Fibroblast of lung (primary cell): Measurements from ENCODE around the gene CNN2. TPM values are rescaled to one million over a fixed set of nuclear protein-coding genes. Genes with fewer than 3 reads are reported as not detected.

ENCODE experiments used
- DNase-seq, 2 donors: peaks; one replicate each; pipeline versions ENCODE4 v3.0.0 to v3.0.0-alpha.2; 2010; ENCODE audit warnings: low read depth in 2 of 2
- H2AFZ ChIP-seq: 2 replicates; pipeline ENCODE4 v1.5.1; 2012; ENCODE audit warnings: low read length, control low read depth, inconsistent platforms
- H3K27ac ChIP-seq: 2 replicates; pipeline ENCODE4 v1.5.1; 2011; ENCODE audit warnings: low read length, control low read depth; ENCODE audit not compliant: insufficient read depth
- H3K27me3 ChIP-seq: 2 replicates; pipeline ENCODE4 v1.5.1; 2011; ENCODE audit warnings: mild to moderate bottlenecking, low read length; ENCODE audit not compliant: control insufficient read depth, insufficient read depth
- H3K36me3 ChIP-seq: 2 replicates; pipeline ENCODE4 v1.5.1; 2011; ENCODE audit warnings: low read length; ENCODE audit not compliant: control insufficient read depth, insufficient read depth
- H3K4me1 ChIP-seq: 2 replicates; pipeline ENCODE4 v1.5.1; 2011; ENCODE audit warnings: low read length; ENCODE audit not compliant: control insufficient read depth, insufficient read depth; ENCODE audit errors: extremely low read depth
- H3K4me2 ChIP-seq: 2 replicates; pipeline ENCODE4 v1.5.1; 2011; ENCODE audit warnings: low read length, control low read depth; ENCODE audit not compliant: insufficient read depth; ENCODE audit errors: extremely low read depth
- H3K4me3 ChIP-seq, 4 experiments: fragments of 200-600 bp in 1 of 4; sonication (generic) in 1 of 4; replicated peaks in 1 of 4; 2 replicates each; pipeline ENCODE4 v1.5.1; 2011 to 2016; ENCODE audit warnings: low read length in 4 of 4, low read depth in 3 of 4, mild to moderate bottlenecking in 3 of 4, control low read depth in 2 of 4, inconsistent platforms in 1 of 4, mixed read lengths in 1 of 4; ENCODE audit not compliant: insufficient read depth in 1 of 4; ENCODE audit errors: control extremely low read depth in 1 of 4
- H3K79me2 ChIP-seq: 2 replicates; pipeline ENCODE4 v1.5.1; 2012; ENCODE audit warnings: mild to moderate bottlenecking, low read length, inconsistent platforms; ENCODE audit not compliant: control insufficient read depth, insufficient read depth
- H3K9ac ChIP-seq: 2 replicates; pipeline ENCODE4 v1.5.1; 2011; ENCODE audit warnings: mild to moderate bottlenecking, low read length, control low read depth; ENCODE audit not compliant: insufficient read depth
- H3K9me3 ChIP-seq: 2 replicates; pipeline ENCODE4 v1.5.1; 2012; ENCODE audit warnings: low read depth, low read length; ENCODE audit not compliant: control insufficient read depth, insufficient read depth
- H4K20me1 ChIP-seq: 2 replicates; pipeline ENCODE4 v1.5.1; 2011; ENCODE audit warnings: low read length; ENCODE audit not compliant: control insufficient read depth, insufficient read depth; ENCODE audit errors: extremely low read depth
- EZH2 ChIP-seq: IDR thresholded peaks from 2 replicates; pipeline ENCODE4 v1.5.1; 2012; ENCODE audit warnings: low read length, control low read depth, mild to moderate bottlenecking; ENCODE audit errors: missing control alignments
- polyA plus RNA-seq, 2 donors: library from polyadenylated mRNA; depleted of rRNA in 1 of 2; stranded (reverse) in 1 of 2; unstranded in 1 of 2; fragments of >200 nt; gene quantifications; 2 replicates each; pipeline ENCODE4 v1.2.1, GENCODE V29; 2011 to 2012; ENCODE audit warnings: missing spikeins in 1 of 2
- total RNA-seq: library from RNA; depleted of rRNA; stranded (reverse); fragments of >200 nt; gene quantifications from 2 replicates; pipeline ENCODE4 v1.2.1, GENCODE V29; 2014
- TF ChIP-seq, protein P1 (sequence below), 2 donors: IDR thresholded peaks in 1 of 2; conservative IDR thresholded peaks in 1 of 2; 1 replicate in 1 of 2; 2 replicates in 1 of 2; pipeline ENCODE4 v1.5.1; 2011 to 2012; ENCODE audit warnings: low read length in 2 of 2, control low read depth in 1 of 2, inconsistent platforms in 1 of 2, low read depth in 1 of 2, mild to moderate bottlenecking in 1 of 2

Gene CNN2
- total and polyA plus RNA-seq, 2 donors (not counting 1 experiment from before 2014, with no cell fraction given), result 194 to 473 TPM

- Histone ChIP-seq H3K36me3 (no peaks in the 10 kb centered on the region), H4K20me1 (no peaks in the 10 kb centered on the region), H2AFZ (no peak overlapping the region), H3K27me3 (no peaks in the 10 kb centered on the region), H3K27ac (no peak overlapping the region), H3K4me2 (no peak overlapping the region), H3K4me3 (no peak overlapping the region), H3K4me1 (no peaks in the 10 kb centered on the region), H3K9ac (no peak overlapping the region), H3K9me3 (no peaks in the 10 kb centered on the region), H3K79me2 (no peaks in the 10 kb centered on the region)
- DNase-seq, result no peak
- no peak for TF ChIP-seq EZH2
- TF ChIP-seq, protein P1, sequence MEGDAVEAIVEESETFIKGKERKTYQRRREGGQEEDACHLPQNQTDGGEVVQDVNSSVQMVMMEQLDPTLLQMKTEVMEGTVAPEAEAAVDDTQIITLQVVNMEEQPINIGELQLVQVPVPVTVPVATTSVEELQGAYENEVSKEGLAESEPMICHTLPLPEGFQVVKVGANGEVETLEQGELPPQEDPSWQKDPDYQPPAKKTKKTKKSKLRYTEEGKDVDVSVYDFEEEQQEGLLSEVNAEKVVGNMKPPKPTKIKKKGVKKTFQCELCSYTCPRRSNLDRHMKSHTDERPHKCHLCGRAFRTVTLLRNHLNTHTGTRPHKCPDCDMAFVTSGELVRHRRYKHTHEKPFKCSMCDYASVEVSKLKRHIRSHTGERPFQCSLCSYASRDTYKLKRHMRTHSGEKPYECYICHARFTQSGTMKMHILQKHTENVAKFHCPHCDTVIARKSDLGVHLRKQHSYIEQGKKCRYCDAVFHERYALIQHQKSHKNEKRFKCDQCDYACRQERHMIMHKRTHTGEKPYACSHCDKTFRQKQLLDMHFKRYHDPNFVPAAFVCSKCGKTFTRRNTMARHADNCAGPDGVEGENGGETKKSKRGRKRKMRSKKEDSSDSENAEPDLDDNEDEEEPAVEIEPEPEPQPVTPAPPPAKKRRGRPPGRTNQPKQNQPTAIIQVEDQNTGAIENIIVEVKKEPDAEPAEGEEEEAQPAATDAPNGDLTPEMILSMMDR (conservative IDR thresholded peaks at IDR 0.05 in 1 of 2, IDR thresholded peaks at IDR 0.05 in 1 of 2; ENCODE audit: low read depth in 1 of 2, low read length in 2 of 2), result no peak
These were observed 25.4 kb downstream of the CNN2 start for GRCh38 chr19:1051791-1052190.

GRCh38 chr19:1052349-1052975 is 26.1 kb downstream of the CNN2 start:
- no peak overlapping the region for H3K4me3 ChIP-seq
- no peaks in the 10 kb centered on the region for H3K79me2 ChIP-seq
- no peak overlapping the region for H3K27ac ChIP-seq
- TF ChIP-seq EZH2, result no peak
- TF ChIP-seq, protein P1 (conservative IDR thresholded peaks at IDR 0.05 in 1 of 2, IDR thresholded peaks at IDR 0.05 in 1 of 2; ENCODE audit: low read depth in 1 of 2, low read length in 2 of 2), result no peak
- no peaks in the 10 kb centered on the region for H3K4me1 ChIP-seq
- H4K20me1 ChIP-seq, result no peaks in the 10 kb centered on the region
- H2AFZ ChIP-seq, result no peak overlapping the region
- peaks cover 5% of the 10 kb centered on the region for H3K9me3 ChIP-seq
- no peaks in the 10 kb centered on the region for H3K36me3 ChIP-seq
- DNase-seq, result no peak
- H3K9ac ChIP-seq, result no peak overlapping the region
- H3K27me3 ChIP-seq, result no peaks in the 10 kb centered on the region
- H3K4me2 ChIP-seq, result no peak overlapping the region

- Histone ChIP-seq H2AFZ (no peak overlapping the region), H3K79me2 (no peaks in the 10 kb centered on the region), H3K36me3 (no peaks in the 10 kb centered on the region), H3K27ac (no peak overlapping the region), H4K20me1 (no peaks in the 10 kb centered on the region), H3K4me2 (no peak overlapping the region), H3K9me3 (peaks cover 5% of the 10 kb centered on the region), H3K4me1 (no peaks in the 10 kb centered on the region), H3K4me3 (no peak overlapping the region), H3K9ac (no peak overlapping the region), H3K27me3 (no peaks in the 10 kb centered on the region)
- DNase-seq, result no peak
- TF ChIP-seq, protein P1 (conservative IDR thresholded peaks at IDR 0.05 in 1 of 2, IDR thresholded peaks at IDR 0.05 in 1 of 2; ENCODE audit: low read depth in 1 of 2, low read length in 2 of 2), result no peak
These were observed 27.0 kb downstream of the CNN2 start for GRCh38 chr19:1053176-1054101.
